ENCODE results near the gene KMT2B.

KMT2B gene

GRCh38 chr19:35670686-35671085, 47.1 kb upstream of the KMT2B start:
- Histone ChIP-seq H3K4me3 (ENCODE audit: low read length, poor library complexity, severe bottlenecking) (no peak overlapping the region), H2AFZ (ENCODE audit: low read length) (no peak overlapping the region), H3K9me3 (ENCODE audit: insufficient read depth, low read depth, low read length) (no peaks in the 10 kb centered on the region), H3K36me3 (ENCODE audit: insufficient read depth, low read length) (no peaks in the 10 kb centered on the region), H3K4me2 (ENCODE audit: low read depth, low read length, poor library complexity, severe bottlenecking) (no peak overlapping the region), H3K9ac (ENCODE audit: low read depth, low read length, poor library complexity, severe bottlenecking) (no peak overlapping the region), H3K79me2 (ENCODE audit: insufficient read depth, low read length) (no peaks in the 10 kb centered on the region), H4K20me1 (ENCODE audit: insufficient read depth, low read length, poor library complexity, severe bottlenecking) (no peaks in the 10 kb centered on the region), H3K4me1 (ENCODE audit: insufficient read depth, low read length, poor library complexity, severe bottlenecking) (no peaks in the 10 kb centered on the region), H3K9me2 (replicated peaks; ENCODE audit: low read depth, low read length) (no peaks in the 10 kb centered on the region), H3F3A (ENCODE audit: low read depth) (no peaks in the 10 kb centered on the region), H3K27me3 (ENCODE audit: insufficient read depth, low read length, poor library complexity, severe bottlenecking) (no peaks in the 10 kb centered on the region)
- no peak for TF ChIP-seq CTCF (conservative IDR thresholded peaks at IDR 0.05; ENCODE audit: low read length)
- TF ChIP-seq EZH2phosphoT487 (IDR thresholded peaks at IDR 0.05; ENCODE audit: borderline replicate concordance): no peak

- no peaks in the 10 kb centered on the region for H3F3A ChIP-seq (ENCODE audit: low read depth)
- H3K4me2 ChIP-seq (ENCODE audit: low read depth, low read length, poor library complexity, severe bottlenecking): no peak overlapping the region
- H3K4me1 ChIP-seq (ENCODE audit: insufficient read depth, low read length, poor library complexity, severe bottlenecking): no peaks in the 10 kb centered on the region
- TF ChIP-seq CTCF (conservative IDR thresholded peaks at IDR 0.05; ENCODE audit: low read length) (no peak), EZH2phosphoT487 (IDR thresholded peaks at IDR 0.05; ENCODE audit: borderline replicate concordance) (no peak)
- H3K9ac ChIP-seq (ENCODE audit: low read depth, low read length, poor library complexity, severe bottlenecking): no peak overlapping the region
- no peaks in the 10 kb centered on the region for H3K36me3 ChIP-seq (ENCODE audit: insufficient read depth, low read length)
- no peaks in the 10 kb centered on the region for H3K9me3 ChIP-seq (ENCODE audit: insufficient read depth, low read depth, low read length)
- no peaks in the 10 kb centered on the region for H4K20me1 ChIP-seq (ENCODE audit: insufficient read depth, low read length, poor library complexity, severe bottlenecking)
- H3K79me2 ChIP-seq (ENCODE audit: insufficient read depth, low read length): no peaks in the 10 kb centered on the region
- no peak overlapping the region for H2AFZ ChIP-seq (ENCODE audit: low read length)
- H3K4me3 ChIP-seq (ENCODE audit: low read length, poor library complexity, severe bottlenecking): no peak overlapping the region
- H3K9me2 ChIP-seq (replicated peaks; ENCODE audit: low read depth, low read length): no peaks in the 10 kb centered on the region
- no peaks in the 10 kb centered on the region for H3K27me3 ChIP-seq (ENCODE audit: insufficient read depth, low read length, poor library complexity, severe bottlenecking)
Observed at GRCh38 chr19:35671818-35672217, 46.0 kb upstream of the KMT2B start.

DNA sequence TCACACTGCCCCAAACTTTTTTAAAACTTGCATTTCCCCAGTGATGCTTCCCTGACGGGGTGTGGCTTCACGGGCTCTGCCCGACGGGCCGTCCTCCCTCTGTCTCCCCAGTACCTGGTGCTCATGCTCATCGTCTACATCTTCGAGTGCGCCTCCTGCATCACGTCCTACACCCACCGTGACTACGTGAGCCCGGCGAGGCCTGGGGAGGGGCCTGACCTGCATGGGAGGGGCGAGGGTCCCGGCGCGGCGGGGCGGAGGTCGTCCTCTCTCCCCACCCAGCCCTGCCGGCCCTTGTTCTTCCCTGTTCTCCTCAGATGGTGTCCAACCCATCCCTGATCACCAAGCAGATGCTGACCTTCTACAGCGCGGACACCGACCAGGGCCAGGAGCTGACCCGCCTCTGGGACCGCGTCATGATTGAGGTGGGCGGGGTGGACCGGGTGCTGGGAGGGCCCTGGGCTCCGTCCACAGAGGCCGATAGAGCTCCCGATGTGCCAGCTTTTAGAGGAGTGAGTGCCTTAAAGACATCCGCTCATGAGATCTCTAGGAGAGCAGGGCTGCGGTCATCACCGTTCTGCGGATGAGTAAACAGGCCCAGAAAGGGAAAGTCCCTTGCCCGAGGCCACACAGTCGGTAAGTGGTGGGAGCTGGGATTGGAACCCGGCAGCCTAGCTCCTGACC, 44.5 kb upstream of the KMT2B start:
- no peak for TF ChIP-seq CTCF (conservative IDR thresholded peaks at IDR 0.05; ENCODE audit: low read length)
- TF ChIP-seq EZH2phosphoT487 (IDR thresholded peaks at IDR 0.05; ENCODE audit: borderline replicate concordance): no peak

More for the DNA sequence above, 44.5 kb upstream of the KMT2B start:
- Histone ChIP-seq H3F3A (ENCODE audit: low read depth) (no peaks in the 10 kb centered on the region), H3K9me2 (replicated peaks; ENCODE audit: low read depth, low read length) (no peaks in the 10 kb centered on the region), H3K36me3 (ENCODE audit: insufficient read depth, low read length) (no peaks in the 10 kb centered on the region), H4K20me1 (ENCODE audit: insufficient read depth, low read length, poor library complexity, severe bottlenecking) (no peaks in the 10 kb centered on the region), H3K9me3 (ENCODE audit: insufficient read depth, low read depth, low read length) (no peaks in the 10 kb centered on the region), H3K27me3 (ENCODE audit: insufficient read depth, low read length, poor library complexity, severe bottlenecking) (no peaks in the 10 kb centered on the region), H3K9ac (ENCODE audit: low read depth, low read length, poor library complexity, severe bottlenecking) (no peak overlapping the region), H3K4me1 (ENCODE audit: insufficient read depth, low read length, poor library complexity, severe bottlenecking) (no peaks in the 10 kb centered on the region), H2AFZ (ENCODE audit: low read length) (no peak overlapping the region), H3K4me2 (ENCODE audit: low read depth, low read length, poor library complexity, severe bottlenecking) (no peak overlapping the region), H3K79me2 (ENCODE audit: insufficient read depth, low read length) (no peaks in the 10 kb centered on the region), H3K4me3 (ENCODE audit: low read length, poor library complexity, severe bottlenecking) (no peak overlapping the region)

All from Loucy (cell line).